OCI-LY7 (cell line): ENCODE measurements around the gene KRT36.

Experiments
- EZH2phosphoT487 ChIP-seq: fragments of 200-600 bp; sonication (generic); IDR thresholded peaks from 2 replicates; pipeline ENCODE4 v1.6.1; 2018; ENCODE audit warnings: low read depth, borderline replicate concordance, mild to moderate bottlenecking, mixed run types, antibody characterized with exemption, low read length, moderate library complexity, mixed read lengths
- TF ChIP-seq, protein P1 (sequence below): fragments of 200-600 bp; sonication (generic); conservative IDR thresholded peaks from 2 replicates; pipeline ENCODE4 v1.5.1; 2014; ENCODE audit warnings: mild to moderate bottlenecking, antibody characterized with exemption, low read length, moderate library complexity, mixed read lengths

DNA sequence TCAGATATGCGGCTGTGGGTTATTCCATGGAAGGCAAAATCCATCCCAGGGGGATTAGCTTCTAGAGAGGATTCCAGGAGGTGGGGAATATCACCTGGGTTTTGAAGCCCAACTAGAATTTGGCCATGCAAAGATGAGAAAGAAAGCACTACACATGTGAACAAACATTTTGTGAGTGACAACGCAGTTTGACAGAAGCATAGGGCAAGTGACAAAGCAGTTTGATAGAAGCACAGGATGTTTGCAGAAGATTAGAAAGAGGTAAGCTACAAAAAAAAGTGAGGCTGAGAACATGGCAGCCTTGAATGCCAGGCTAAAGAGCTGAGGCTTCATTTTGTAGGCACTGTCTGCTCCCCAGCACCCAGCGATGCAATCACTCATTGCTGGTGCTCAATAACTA is 36.6 kb downstream of the KRT36 start:
- TF ChIP-seq, protein P1, sequence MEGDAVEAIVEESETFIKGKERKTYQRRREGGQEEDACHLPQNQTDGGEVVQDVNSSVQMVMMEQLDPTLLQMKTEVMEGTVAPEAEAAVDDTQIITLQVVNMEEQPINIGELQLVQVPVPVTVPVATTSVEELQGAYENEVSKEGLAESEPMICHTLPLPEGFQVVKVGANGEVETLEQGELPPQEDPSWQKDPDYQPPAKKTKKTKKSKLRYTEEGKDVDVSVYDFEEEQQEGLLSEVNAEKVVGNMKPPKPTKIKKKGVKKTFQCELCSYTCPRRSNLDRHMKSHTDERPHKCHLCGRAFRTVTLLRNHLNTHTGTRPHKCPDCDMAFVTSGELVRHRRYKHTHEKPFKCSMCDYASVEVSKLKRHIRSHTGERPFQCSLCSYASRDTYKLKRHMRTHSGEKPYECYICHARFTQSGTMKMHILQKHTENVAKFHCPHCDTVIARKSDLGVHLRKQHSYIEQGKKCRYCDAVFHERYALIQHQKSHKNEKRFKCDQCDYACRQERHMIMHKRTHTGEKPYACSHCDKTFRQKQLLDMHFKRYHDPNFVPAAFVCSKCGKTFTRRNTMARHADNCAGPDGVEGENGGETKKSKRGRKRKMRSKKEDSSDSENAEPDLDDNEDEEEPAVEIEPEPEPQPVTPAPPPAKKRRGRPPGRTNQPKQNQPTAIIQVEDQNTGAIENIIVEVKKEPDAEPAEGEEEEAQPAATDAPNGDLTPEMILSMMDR: no peak
- TF ChIP-seq EZH2phosphoT487: no peak
